Stimulated activated naive CD4-positive, alpha-beta T cell (primary cell): Measurements from ENCODE around the gene LRRC53.

Experiments used
- DNase-seq, 6 experiments: peaks; one replicate each; lab custom pipeline; 2025; lab: John Stamatoyannopoulos, UW

The LRRC53 gene

DNA sequence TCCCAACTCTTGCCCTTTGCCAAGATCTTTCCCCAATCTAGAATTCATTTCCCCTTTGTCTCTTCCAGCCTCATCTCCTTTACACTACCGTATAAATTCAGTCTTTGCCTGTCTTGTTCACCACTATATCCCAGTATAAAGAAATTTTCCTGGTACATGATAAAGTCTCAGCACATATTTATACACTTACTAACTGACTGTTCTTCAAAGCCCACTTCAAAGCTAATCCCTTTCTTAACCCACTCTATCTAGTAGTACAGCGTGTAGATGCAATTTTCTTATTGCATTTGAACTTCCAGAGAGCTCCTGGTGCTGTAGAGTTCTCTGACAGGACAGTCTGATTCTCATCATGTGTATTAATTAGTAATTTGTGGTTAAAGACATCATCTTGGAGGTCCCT lies 78.1 kb downstream of the LRRC53 start:
- no peak for DNase-seq

DNA sequence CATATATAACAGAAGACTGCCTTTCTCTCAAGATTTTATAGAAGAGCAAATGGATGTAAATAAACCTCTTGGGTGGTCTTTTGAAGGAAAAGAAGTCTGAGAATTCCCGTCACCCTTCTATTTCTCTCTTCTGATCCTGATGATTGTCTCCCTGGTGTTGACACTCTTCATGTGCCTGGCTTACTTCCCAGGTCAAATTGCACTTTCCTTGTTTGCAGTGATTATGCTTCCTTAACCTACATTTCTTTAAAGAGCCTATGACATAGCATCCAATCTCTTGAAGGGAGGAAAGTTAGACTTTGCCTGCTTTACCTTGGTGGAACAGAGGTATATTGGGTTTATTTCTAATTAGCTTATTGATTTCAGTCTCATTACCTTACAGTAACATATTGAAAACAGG lies 80.1 kb downstream of the LRRC53 start:
- DNase-seq = no peak

DNA sequence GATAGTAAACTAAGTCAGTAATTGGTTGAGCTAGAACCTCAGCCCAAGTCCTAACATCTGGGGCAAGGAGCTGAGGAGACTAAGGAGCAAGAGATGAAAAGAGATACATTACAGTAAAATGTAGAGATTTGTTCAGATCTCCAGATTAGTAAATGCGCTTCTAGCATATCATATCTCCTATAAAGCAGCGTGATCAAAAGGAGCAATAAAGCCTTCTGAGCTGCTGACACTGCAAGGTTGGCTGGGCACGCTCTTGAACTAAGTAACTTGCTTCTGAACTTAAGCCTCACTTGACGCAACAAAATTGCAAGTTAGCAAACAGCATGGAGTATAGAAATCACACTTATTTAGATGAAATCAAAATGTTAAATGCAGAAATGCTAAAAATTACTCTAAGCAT lies 80.9 kb downstream of the LRRC53 start:
- DNase-seq = no peak

DNA sequence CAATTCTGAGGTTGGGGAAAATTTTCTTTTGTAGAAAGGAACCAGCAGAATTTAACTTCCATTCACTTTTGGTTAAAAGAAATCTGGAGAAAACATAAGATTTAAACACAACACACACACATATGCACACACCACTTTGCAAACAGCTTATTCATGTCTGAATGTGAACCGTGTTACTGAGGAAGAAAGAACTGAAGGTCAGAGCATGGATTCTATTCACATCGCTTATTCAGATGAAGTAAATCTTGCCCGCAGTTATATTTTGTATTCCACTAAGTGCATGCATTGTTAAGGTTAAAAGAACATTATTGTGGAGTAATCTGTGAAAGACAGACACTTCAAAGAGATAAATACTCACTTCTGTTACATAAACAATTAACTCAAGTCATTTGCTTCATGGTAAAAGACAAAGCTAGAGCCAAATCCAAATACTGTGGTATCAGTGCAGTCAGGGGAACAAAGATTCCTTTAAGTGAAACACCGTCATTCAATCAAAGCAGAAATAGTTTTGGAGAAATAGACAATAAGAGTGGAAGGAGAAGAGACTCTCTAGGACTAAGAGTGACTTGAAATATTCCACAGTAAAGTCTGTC lies 82.0 kb downstream of the LRRC53 start:
- DNase-seq = no peak

DNA sequence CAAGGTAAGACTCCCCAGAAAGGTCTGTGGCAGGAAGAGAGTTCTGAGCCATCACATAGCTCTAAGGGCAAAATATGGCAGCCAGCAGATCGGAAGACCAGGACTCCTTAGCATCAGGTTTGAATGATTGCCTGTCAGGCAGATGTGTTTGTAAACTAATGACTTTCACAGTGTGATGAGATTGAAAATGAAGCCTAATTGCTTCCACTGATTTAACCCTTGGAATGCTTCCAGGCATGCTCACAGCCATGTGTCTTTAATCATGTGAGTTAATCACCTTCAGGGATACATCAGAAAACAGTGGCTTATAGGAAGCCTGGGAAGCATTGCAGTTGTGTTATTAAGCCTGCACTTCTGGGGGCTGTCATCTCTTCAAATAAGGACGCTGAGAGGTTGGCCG lies 82.8 kb downstream of the LRRC53 start:
- DNase-seq = no peak

DNA sequence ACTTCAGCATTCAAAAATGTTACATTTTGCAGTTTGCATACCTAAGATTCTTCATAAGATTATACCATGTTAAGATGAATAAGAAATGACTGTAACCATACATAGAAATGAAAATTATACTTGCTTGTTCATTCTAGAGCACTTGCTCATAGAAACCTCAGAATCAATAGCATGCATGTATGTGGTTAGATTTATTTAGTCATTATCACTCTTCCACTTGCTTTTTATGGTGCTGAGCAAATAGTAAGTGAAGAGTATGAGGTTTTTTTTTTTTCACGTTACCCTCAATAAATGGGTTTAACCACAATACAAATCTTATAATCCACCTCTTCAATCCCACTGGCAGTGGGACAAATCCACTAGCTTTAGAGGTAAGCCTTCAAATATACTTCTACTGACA lies 84.7 kb downstream of the LRRC53 start:
- DNase-seq = no peak

DNA sequence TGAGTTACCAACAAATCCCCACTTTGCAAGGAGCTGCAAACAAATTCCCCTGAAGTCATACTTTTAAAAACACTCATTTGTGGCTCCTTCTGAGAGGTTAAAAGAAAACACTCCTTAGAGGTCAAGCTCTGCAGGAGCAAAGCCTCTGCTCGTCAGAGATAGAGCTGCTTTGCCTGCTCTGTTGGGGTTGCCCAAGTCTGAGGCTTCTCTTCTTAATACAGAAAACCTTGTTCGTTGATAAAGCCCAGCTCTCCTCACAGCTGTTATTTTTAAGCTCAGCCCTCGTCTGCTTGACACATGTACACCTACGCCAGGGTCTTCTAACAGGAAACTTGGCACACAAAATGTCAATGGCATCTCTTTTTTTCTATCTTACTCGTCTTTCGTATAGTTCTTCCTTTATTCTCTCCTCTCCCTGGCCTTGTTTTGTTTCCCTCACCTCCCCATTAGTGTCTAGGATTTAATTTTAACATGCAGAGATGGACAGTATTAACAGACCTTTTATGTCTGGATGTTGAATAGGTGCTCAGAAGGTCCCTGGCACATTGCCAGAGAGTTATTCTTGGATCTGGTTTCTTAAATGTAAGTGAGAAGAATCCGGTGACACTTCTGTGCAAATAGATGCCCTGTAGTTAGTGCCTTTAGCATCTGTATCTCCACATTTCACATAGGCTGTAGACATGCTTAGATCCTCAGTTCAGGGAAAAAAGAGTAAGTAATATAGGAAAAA lies 86.0 kb downstream of the LRRC53 start:
- DNase-seq = no peak

DNA sequence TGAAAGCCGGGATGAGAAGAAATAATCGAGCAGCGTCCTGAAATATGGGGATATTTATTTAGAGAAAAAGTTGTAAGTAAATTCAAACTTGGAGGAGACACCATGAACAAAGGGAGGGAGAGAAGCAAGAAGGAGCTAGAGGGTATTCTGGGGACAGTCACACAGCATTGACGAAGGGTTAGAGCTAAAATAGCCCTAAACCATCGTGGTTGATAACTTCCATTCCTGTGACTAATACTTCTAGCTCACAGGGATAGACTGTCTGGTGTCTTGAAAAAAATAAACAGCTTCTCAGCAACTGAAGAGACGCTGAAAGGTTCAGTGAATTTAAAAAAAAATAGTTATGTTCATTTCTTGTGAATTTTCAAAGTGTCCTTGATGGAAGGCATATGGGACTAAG lies 86.7 kb downstream of the LRRC53 start:
- DNase-seq = no peak

DNA sequence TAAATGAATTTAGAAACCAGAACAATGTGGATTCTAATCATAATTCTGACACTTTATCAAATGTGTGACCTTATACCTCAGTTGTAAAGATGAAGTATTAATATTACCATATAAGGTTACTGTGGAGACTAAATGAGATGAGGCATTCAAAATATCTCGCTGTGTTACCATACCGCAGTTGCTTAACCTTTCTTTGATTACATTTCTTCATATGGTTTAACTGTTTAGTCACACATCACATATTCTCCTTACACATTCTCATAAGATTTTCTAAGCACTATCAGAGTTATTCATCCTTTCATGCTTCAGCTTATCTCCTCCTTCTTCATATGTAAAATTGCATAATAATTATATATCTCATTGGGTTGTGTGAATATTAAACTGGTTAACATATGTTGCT lies 88.9 kb downstream of the LRRC53 start:
- no peak for DNase-seq

DNA sequence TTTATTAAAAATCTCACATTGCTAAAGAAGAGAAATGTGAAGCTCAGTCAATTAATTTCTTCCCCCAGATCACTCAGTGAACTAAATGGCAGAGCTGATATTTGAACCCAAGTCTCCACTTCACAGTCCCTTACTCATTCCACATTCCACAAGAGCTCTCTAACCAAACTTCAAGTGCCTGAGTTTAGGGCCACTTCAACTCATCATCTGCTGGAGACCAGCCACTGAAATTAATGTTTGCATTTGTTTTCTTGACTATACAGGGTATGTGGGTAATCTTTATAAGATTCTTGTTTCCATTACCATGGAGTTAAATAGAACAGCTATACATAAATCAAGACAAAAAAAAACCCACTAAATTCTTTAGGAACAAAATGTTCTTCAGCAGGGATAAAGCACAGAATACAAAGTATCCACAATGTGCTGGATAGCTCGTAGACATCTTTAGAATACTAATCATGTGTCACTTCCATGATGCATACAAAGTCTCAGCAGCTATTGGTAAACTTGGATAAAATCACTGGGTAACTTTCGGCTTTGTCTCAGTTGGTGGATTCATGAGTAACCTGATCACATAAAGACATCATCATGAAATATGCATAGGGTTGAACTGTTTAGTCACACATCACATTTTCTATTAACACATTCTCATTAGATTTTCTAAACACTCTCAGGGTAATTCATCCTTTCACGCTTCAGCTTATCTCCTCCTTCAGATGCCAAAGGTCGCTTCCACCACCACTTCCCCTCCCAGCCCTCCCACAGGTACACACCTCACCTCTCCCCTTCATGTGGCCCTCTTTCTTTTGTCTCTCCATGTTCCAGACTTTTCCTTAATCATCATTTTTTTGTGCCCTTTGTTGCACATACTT lies 89.8 kb downstream of the LRRC53 start:
- no peak for DNase-seq

DNA sequence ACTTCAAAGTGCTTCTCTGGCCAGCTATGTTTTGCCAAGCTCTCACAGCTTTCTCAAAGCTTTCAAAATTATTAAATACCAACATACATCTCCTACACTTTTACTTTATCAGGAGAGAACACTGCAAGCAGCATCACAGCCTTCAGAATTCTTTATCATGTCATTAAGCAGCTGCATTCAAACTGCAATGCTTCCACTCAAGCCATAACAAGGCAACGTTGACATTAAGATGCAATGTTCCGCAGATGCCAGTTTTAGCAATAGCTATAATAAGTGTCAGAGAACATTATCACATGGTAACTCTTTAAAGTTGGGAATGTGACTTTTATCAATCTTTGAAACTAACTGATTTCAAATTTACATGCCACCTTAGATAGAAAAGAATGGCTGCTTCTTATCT lies 91.9 kb downstream of the LRRC53 start:
- DNase-seq = no peak
